DOHH2 (cell line): ENCODE data around the gene KDM6B.

Source experiments
- CTCF ChIP-seq: fragments of 200-600 bp; sonication (generic); IDR thresholded peaks from one replicate; pipeline ENCODE4 v1.5.1; 2014; ENCODE audit warnings: antibody characterized with exemption, mild to moderate bottlenecking, low read depth, low read length; ENCODE audit not compliant: poor library complexity, severe bottlenecking
- EZH2phosphoT487 ChIP-seq: fragments of 200-600 bp; sonication (generic); IDR thresholded peaks from 2 replicates; pipeline ENCODE4 v1.6.1; 2017; ENCODE audit warnings: borderline replicate concordance, mild to moderate bottlenecking, antibody characterized with exemption, low read length, moderate library complexity, mixed read lengths

DNA sequence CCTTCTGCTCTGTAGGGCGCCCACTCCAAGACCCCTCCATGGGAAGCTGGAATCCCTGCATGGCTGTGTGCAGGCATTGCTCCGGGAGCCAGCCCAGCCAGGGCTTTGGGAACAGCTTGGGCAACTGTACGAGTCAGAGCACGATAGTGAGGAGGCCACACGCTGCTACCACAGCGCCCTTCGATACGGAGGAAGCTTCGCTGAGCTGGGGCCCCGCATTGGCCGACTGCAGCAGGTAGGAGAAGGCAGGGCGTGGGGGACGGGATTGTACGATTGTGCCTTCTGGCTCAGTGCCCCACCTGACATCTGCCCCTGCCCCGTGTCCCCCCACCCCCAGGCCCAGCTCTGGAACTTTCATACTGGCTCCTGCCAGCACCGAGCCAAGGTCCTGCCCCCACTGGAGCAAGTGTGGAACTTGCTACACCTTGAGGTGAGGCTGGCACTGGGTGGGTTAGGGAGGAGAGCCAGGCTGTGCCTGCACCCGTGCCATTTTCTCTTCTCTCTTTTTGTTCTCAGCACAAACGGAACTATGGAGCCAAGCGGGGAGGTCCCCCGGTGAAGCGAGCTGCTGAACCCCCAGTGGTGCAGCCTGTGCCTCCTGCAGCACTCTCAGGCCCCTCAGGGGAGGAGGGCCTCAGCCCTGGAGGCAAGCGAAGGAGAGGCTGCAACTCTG, 12.2 kb downstream of the KDM6B start:
- TF ChIP-seq CTCF: no peak
- no peak for TF ChIP-seq EZH2phosphoT487
